ENCODE data around the gene MICALL2.

Gene MICALL2

DNA sequence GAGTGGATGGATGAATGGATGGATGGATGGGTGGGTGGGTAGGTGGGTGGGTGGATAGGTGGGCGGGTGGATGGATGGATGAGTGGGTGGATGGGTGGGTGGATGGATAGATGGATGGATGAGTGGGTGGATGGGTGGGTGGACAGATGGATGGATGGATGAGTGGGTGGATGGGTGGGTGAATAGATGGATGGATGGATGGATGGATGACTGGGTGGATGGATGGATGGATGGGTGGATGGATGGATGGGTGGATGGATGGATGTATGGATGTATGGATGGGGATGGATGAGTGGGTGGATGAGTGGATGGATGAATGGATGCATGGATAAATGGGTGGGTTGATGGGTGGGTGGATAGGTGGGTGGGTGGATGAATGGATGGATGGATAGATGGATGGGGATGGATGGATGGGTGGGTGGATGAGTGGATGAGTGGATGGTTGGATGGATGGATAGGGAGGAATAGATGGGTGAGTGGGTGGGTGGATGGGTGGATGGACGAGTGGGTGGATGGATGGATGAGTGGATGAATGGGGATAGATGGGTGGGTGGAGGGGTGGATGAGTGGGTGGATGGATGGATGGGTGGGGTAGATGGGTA lies 43.8 kb downstream of the MICALL2 start:
- no peak for DNase-seq (ENCODE audit: low spot score)

DNA sequence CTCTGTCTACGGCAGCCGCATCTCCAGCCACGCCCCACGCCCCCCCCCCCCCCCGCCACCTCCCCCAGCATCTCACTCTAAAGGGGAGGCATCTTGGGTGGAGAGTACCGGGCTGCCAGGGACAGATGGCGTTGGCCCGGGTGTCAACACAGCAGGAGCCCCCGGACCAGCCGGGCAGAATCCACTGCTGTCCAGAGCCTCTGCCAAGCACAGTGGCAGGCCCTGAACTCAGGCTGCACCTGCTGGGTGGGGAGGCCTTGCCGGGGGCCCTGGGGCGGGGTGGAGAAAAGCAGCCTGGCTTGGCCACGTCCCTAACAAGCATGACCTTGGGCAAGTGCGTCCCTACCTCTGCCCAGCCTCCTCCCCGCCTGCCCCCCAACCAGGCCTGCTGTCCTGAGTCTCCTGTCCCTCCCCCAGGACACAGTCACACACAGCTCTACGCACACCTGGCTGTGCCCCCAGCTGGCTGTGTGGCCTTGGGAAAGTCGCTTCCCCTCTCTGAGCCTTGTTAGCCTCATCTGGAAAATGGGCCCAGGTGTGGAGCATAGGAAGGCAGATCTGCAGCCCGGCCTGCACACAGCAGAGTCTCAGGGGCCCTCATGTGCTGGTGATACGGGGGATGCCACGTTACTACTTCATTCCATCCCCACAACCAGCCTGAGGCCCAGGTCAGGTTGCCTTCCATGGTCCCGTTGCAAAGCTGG lies 45.2 kb downstream of the MICALL2 start:
- DNase-seq (ENCODE audit: low spot score) = no peak

- DNase-seq (ENCODE audit: low spot score) = peak; percentile 96
Observed at GRCh38 chr7:1412322-1413261, 46.7 kb downstream of the MICALL2 start.

- DNase-seq (ENCODE audit: low spot score) = no peak
Observed at GRCh38 chr7:1411414-1411813, 47.9 kb downstream of the MICALL2 start.

DNA sequence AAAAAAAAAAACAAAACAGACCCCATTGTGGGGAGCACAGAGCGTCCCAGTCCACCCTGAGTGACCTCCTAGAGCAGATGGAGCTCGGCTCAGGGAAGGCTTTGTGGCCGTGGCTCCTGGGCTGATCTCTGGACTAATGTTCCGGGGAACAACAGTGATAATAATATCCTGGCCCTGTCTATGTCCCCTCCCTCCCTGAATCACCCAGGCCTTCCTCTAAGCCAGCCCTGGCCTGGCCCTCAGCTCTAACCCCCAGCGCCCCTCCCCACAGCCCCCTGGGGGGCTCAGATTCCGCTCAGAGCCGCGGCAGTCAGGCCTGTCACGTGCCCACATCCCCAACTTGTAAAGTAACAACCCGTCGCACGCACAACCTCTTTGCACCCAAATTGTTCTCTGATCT lies 48.3 kb downstream of the MICALL2 start:
- DNase-seq (ENCODE audit: low spot score) = no peak

DNA sequence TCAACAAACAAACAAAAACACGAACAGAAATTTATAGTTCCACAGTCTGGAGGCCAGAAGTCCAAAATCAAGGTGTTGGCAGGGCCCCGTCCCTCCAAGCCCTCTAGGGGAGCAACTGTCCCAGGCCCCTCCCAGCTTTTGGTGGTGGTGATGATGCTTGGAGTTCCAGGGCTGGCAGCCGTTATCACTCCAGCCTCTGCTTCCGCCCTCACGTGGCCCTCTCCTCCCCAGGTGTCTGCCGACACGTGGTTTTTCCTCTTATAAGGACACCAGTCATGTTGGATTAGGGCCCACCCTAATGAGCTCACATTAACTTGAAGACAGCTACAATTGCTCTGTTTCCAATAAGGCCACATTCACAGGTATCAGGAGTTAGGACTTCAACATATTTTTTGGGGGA lies 49.7 kb downstream of the MICALL2 start:
- no peak for DNase-seq (ENCODE audit: low spot score)

GRCh38 chr7:1408466-1408865 lies 50.8 kb downstream of the MICALL2 start:
- DNase-seq (ENCODE audit: low spot score) = no peak

- no peak for DNase-seq (ENCODE audit: low spot score)
Observed at GRCh38 chr7:1407892-1408291, 51.4 kb downstream of the MICALL2 start.

GRCh38 chr7:1404898-1405548 lies 54.2 kb downstream of the MICALL2 start:
- no peak for DNase-seq (ENCODE audit: low spot score)

- no peak for DNase-seq (ENCODE audit: low spot score)
Observed at GRCh38 chr7:1404460-1404809, 54.8 kb downstream of the MICALL2 start.

GRCh38 chr7:1403638-1404459 lies 55.4 kb downstream of the MICALL2 start:
- no peak for DNase-seq (ENCODE audit: low spot score)

- DNase-seq (ENCODE audit: low spot score) = no peak
Observed at GRCh38 chr7:1402791-1403637, 56.3 kb downstream of the MICALL2 start.

DNA sequence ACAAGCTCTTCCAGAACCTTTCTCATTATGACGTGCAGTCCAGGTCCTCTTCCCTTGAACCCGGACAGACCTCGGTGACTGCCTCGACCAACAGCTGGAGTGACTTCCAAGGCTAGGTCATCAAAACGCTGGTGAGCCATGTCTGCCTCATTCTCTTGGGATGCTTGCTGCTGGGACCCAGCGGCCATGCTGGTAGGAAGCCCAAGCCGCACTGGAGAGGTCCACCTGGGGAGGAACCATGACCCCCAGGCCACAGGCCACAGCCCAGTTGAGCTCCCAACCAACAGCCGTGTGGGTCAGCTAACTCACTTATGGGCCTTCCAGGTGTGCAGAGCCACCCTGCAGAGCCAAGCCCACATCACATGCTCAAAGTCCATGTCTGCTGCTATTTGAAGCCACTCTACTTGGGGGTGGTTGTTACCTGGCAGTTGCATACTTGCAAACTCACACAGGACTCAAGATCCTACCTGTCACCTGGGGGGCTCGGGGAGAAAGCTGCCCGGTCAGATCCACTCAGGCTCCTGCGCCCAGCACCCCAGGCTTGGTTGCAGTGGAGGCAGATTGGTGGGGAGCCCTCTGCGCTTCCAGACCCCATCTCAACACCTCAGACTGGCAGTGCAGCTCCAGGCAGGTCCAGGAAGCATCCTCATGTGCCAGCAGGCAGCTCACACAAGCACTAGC lies 57.0 kb downstream of the MICALL2 start:
- DNase-seq (ENCODE audit: low spot score) = no peak

DNA sequence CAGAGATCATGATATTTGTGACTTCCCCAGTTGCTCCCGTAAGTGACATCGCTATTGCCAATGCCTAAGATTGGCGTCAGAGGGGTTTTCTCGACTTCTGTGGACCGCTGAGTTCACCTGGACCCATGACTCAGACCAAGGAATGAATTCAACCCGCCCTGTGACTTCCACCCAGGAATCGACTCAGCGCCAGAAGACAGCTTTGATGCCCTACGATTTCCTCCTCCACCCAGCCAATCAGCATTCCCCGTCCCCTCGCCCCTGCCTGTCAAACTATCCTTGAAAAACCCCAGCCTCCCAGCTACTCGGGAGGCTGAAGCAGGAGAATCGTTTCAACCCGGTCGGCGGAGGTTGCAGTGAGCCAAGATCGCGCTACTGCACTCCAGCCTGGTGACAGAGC lies 58.3 kb downstream of the MICALL2 start:
- no peak for DNase-seq (ENCODE audit: low spot score)

DNA sequence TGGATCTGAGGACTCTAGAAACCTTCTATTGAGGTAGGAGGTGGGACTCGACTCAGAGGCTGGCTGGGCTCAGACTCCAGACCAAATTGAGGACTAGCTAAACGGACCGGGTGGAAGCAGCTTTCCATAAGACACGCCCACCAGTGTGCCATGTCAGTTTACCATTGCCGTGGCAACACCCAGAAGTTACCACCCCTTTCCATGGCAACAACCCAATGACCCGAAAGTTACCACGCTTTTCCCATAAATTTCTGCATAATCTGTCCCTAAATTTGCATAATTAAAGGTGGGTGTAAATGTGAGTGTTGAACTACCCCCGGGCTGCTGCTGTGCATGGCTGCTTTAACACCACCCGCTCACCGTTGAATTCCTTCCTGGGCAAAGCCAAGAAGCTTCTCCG lies 58.9 kb downstream of the MICALL2 start:
- no peak for DNase-seq (ENCODE audit: low spot score)

GRCh38 chr7:1397491-1398327 lies 61.6 kb downstream of the MICALL2 start:
- no peak for DNase-seq (ENCODE audit: low spot score)

GRCh38 chr7:1396195-1396594 lies 63.1 kb downstream of the MICALL2 start:
- no peak for DNase-seq (ENCODE audit: low spot score)

DNA sequence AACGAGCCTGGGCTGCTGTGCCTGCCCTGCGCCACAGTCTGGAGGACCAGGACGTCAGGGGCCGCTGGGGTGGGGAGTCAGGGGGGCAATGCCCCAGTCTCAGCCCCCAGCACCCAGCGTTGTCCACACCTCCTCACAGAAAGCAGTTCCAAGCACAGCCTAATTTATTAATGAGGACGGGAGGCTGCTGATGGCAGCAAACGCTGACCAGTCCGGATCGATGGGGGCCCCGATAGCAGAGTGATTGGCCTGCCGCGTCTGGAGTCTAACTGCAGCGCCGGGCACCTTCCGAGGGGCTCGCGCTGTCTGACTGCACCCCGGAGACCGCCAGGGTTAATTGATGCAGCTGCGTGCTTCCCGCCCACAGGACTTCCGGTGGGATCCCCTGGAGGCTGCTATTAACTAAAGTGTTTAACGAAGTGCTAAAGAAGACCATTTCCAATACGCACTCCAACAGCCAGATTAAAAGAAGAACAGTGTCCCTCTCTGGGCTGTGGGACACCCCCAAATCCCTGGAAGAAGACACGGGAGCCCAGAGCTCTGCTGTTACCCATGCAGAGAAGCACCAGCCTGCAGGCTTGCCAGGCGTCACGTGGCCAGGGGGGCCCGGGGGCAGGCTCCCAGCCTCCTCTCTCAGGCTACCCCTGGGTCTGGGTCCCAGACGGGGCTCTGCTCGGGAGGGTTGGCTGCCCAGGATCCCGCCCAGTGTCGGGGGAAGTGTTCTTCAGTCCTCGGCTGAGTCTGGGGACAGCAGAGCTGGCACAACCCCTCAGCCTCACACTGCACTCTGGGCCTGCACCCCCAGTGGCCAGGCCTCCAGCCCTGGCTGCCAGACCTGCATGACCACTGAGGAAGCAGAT lies 63.8 kb downstream of the MICALL2 start:
- no peak for DNase-seq (ENCODE audit: low spot score)

Measured in HuH-7 (cell line).